Ascending aorta (tissue), 2 donors: ENCODE measurements around the gene OSCP1. TPM values are rescaled to one million over a fixed set of nuclear protein-coding genes. Genes with fewer than 3 reads are reported as not detected.
"Not testable (repeated sequence)": the region's sequence is repeated elsewhere in the genome, so short reads cannot be mapped to it uniquely, and the experiment has no call there.

Experiments
- DNase-seq, 2 donors: peaks; one replicate each; pipeline ENCODE4 v3.0.0-alpha.2; 2019; ENCODE audit warnings: low spot score in 2 of 2
- H3K27ac ChIP-seq, 2 donors: fragments of 200-600 bp; sonication (generic); one replicate each; pipeline ENCODE4 v1.5.1; 2016 to 2017; ENCODE audit warnings: mild to moderate bottlenecking in 1 of 2
- H3K27me3 ChIP-seq: fragments of 200-600 bp; sonication (generic); one replicate; pipeline ENCODE4 v1.5.1; 2017
- H3K36me3 ChIP-seq, 2 donors: fragments of 200-600 bp; sonication (generic); one replicate each; pipeline ENCODE4 v1.5.1; 2016
- H3K4me1 ChIP-seq, 2 donors: fragments of 200-600 bp; sonication (generic); one replicate each; pipeline ENCODE4 v1.5.1; 2016 to 2017; ENCODE audit warnings: mild to moderate bottlenecking in 1 of 2
- H3K4me3 ChIP-seq, 2 donors: fragments of 200-600 bp; sonication (generic); one replicate each; pipeline ENCODE4 v1.5.1; 2016 to 2017; ENCODE audit warnings: mild to moderate bottlenecking in 1 of 2
- H3K9me3 ChIP-seq, 2 donors: fragments of 200-600 bp; sonication (generic); one replicate each; pipeline ENCODE4 v1.5.1; 2016
- intact Hi-C: fragments of 100-400 bp; cut with DNase I; formaldehyde crosslinking; loops from one replicate; pipeline ENCODE4 v1.15.1; 2023
- total RNA-seq: library from RNA; depleted of rRNA; stranded (reverse); fragments of >200 nt; gene quantifications from one replicate; pipeline ENCODE4 v1.1.0, GENCODE V29; 2016
- TF ChIP-seq, protein P1 (sequence below), 3 experiments: fragments of 200-600 bp in 2 of 3; fragments of 450-650 bp in 1 of 3; sonication (generic) in 2 of 3; IDR thresholded peaks; one replicate each; pipeline ENCODE4 v1.5.1; 2016 to 2019; ENCODE audit warnings: antibody characterized with exemption in 3 of 3, mild to moderate bottlenecking in 1 of 3, moderate library complexity in 1 of 3

OSCP1 gene, protein sequence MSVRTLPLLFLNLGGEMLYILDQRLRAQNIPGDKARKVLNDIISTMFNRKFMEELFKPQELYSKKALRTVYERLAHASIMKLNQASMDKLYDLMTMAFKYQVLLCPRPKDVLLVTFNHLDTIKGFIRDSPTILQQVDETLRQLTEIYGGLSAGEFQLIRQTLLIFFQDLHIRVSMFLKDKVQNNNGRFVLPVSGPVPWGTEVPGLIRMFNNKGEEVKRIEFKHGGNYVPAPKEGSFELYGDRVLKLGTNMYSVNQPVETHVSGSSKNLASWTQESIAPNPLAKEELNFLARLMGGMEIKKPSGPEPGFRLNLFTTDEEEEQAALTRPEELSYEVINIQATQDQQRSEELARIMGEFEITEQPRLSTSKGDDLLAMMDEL
- 10.6 TPM for total RNA-seq

DNA sequence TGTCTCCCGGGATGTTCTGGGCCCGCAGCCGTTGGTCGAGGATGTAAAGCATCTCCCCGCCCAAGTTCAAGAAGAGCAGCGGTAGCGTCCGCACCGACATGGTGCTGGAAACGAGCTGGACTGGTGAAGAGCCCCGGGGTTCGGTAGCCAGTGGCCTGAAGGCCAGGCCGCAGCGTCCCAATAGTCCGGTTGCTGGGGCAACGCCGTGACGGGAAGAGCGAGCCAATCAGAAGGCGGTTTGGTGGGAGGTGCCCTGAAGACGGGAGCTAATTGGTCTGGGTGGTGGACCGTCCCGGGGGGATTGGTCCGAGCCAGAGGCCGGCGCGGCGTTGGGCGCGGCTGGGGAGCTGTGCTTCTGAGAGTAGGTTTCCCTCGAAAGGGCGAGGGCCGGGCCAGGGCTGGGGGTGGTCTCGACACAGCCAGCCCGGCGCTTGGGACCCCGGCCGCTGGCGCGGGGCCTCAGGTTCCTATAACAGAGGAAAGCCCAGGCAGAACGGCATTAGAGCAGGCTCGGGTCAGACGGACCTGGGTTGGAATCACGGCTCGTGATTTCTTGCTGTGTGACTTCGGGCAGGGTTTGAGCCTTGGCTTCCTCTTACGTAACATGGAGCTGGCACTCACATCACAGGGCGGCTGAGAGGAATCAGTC is at the start of gene OSCP1:
Gene OSCP1, minus strand, starts transcription at position 182 of the 649 bp plus-strand sequence. Its CDS starts 82 bp downstream, at position 100.
- intact Hi-C loops: loop anchor here (2.0 to 10.0 kb wide), 4 partner anchors 14 to 1564 kb away; partner anchors contain the start of genes LSM10, MRPS15, PSMB2 and UTP11
- TF ChIP-seq, protein P1, sequence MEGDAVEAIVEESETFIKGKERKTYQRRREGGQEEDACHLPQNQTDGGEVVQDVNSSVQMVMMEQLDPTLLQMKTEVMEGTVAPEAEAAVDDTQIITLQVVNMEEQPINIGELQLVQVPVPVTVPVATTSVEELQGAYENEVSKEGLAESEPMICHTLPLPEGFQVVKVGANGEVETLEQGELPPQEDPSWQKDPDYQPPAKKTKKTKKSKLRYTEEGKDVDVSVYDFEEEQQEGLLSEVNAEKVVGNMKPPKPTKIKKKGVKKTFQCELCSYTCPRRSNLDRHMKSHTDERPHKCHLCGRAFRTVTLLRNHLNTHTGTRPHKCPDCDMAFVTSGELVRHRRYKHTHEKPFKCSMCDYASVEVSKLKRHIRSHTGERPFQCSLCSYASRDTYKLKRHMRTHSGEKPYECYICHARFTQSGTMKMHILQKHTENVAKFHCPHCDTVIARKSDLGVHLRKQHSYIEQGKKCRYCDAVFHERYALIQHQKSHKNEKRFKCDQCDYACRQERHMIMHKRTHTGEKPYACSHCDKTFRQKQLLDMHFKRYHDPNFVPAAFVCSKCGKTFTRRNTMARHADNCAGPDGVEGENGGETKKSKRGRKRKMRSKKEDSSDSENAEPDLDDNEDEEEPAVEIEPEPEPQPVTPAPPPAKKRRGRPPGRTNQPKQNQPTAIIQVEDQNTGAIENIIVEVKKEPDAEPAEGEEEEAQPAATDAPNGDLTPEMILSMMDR (IDR thresholded peaks at IDR 0.05): no peak
- Histone ChIP-seq H3K4me3 (peak within 1 kb of the TSS; percentile 55 to 82), H3K36me3 (peaks cover 4 to 7% of the 10 kb centered on the region in 2 donors), H3K27ac (peak within 1 kb of the TSS; percentile 95 to 97), H3K4me1 (peaks cover 3 to 8% of the 10 kb centered on the region in 2 donors), H3K27me3 (no peaks in the 10 kb centered on the region), H3K9me3 (no peaks in the 10 kb centered on the region)
- peak; percentile 75 to 97 for DNase-seq

DNA sequence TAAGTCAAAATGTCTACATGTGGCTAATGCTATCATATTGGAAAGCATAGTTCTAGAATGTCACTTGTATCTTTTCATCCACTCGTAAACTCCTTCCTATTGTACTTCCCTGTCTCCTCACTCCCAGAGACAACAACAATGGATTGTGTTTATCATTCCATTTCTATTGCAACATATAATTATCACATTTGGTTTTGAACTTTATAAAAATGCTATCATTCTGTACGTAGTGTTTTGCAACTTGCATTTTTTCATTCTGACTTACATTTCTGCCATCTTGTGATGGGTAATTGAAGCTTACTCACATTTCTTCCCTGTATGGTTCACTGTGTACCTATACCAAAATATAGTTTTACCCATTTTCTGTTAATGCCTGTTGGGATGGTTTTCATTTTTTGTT is 47.0 kb upstream of the OSCP1 start:
- no peak for DNase-seq
- H3K9me3 ChIP-seq: no peaks in the 10 kb centered on the region
- no peak overlapping the region for H3K4me3 ChIP-seq
- H3K4me1 ChIP-seq: no peaks in the 10 kb centered on the region
- H3K36me3 ChIP-seq: no peaks in the 10 kb centered on the region
- TF ChIP-seq, protein P1 (IDR thresholded peaks at IDR 0.05): no peak
- intact Hi-C loops: no loop called here
- H3K27me3 ChIP-seq: no peaks in the 10 kb centered on the region
- H3K27ac ChIP-seq: no peak overlapping the region

DNA sequence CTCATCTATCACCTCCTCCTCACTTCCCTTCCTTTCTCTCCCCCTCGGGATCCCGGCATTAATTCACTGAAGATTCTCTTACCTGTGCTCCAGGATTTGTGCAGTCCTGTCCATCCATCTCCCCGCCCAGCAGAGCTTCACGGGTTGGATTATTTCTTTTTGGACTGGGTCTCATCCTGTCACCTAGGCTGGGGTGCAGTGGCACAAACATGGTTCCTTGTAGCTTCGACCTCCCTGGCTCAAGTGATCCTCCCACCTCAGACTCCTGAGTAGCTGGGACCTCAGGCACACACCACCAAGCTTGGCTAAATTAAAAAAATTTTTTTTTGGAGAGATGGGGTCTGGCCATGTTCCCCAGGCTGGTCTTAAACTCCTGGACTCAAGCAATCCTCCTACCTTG is 44.7 kb upstream of the OSCP1 start:
- TF ChIP-seq, protein P1 (IDR thresholded peaks at IDR 0.05): no peak
- no peaks in the 10 kb centered on the region for H3K9me3 ChIP-seq
- H3K4me3 ChIP-seq: no peak overlapping the region
- no peaks in the 10 kb centered on the region for H3K27me3 ChIP-seq
- no peaks in the 10 kb centered on the region for H3K4me1 ChIP-seq
- DNase-seq: no peak
- H3K36me3 ChIP-seq: no peaks in the 10 kb centered on the region
- intact Hi-C loops: no loop called here
- no peak overlapping the region for H3K27ac ChIP-seq

DNA sequence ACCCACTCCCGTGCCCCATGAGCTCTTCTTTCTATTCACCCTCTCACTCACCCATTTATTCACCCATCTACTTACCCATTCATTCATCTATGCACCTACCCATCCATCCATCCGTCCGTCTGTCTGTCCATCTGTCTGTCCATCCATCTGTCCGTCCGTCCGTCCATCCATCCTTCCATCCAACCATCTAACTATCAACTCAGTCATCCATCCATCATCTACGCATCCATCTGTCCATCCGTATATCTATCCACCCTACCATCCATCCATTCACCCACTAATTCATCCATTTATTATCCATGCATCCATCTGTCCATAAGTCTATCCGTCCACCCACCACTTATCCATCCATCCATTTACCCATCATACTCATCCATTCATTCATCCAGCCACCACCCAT is 43.3 kb upstream of the OSCP1 start:
- intact Hi-C loops: no loop called here
- Histone ChIP-seq H3K27ac (no peak overlapping the region), H3K36me3 (no peaks in the 10 kb centered on the region), H3K27me3 (no peaks in the 10 kb centered on the region), H3K4me1 (no peaks in the 10 kb centered on the region), H3K4me3 (no peak overlapping the region), H3K9me3 (no peaks in the 10 kb centered on the region)
- TF ChIP-seq, protein P1 (IDR thresholded peaks at IDR 0.05): no peak
- no peak for DNase-seq

DNA sequence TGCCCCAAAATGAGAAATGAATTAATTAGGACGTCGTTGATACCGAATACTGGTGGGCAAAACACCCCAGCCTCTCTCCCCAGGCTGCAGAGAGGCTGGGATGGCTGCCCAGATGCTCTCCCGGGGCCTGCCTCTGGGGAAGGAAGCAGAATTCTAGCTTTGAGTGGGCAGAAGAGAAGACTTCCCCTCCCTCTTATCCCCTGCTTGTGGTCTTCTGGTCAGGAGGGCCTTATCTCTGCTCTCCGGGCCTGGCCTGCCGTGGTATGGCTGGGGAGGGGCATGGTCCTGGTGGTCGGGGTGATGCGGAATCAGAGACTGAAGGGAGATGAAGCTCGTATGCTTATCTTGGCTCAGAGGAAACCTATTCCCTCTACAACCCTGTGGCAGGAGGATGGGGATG is 42.2 kb upstream of the OSCP1 start:
- Histone ChIP-seq H3K9me3 (no peaks in the 10 kb centered on the region), H3K27me3 (no peaks in the 10 kb centered on the region), H3K27ac (no peak overlapping the region), H3K4me3 (no peak overlapping the region), H3K4me1 (no peaks in the 10 kb centered on the region), H3K36me3 (no peaks in the 10 kb centered on the region)
- intact Hi-C loops: no loop called here
- no peak for DNase-seq
- TF ChIP-seq, protein P1 (IDR thresholded peaks at IDR 0.05): no peak

DNA sequence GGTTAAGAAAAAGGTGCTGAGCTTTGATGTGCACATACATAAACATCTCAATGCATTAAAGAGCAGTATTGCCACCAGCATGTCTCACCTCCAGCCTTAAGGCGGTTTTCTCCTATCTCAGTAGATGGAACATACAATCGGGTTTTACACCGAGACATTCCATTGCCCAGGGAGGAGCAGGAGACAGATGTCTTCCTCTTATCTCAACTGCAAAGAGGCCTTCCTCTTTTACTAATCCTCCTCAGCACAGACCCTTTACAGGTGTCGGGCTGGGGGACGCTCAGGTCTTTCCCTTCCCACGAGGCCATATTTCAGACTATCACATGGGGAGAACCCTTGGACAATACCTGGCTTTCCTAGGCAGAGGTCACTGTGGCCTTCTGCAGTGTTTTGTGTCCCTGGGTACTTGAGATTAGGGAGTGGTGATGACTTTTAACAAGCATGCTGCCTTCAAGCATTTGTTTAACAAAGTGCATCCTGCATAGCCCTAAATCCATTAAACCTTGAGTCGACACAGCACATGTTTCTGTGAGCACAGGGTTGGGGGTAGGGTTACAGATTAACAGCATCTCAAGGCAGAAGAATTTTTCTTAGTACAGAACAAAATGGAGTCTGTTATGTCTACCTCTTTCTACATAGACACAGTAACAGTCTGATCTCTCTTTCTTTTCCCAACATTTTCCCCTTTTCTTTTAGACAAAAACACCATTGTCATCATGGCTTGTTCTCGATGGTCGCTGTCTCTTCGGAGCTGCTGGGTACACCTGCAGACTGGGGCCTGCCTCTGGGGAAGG is 39.2 kb upstream of the OSCP1 start:
- H3K27me3 ChIP-seq, H3K9me3 ChIP-seq, H3K4me1 ChIP-seq, intact Hi-C loops, H3K4me3 ChIP-seq, DNase-seq, H3K36me3 ChIP-seq, H3K27ac ChIP-seq: not testable (repeated sequence)
